Stimulated activated CD4-positive, alpha-beta T cell treated with anti-CD3 and anti-CD28 coated beads, Interleukin-1b, Interleukin-23, amount 100 ng/mL, for 4 hours (primary cell): ENCODE results near the gene MYL6B.
"Not testable (repeated sequence)": the region's sequence is repeated elsewhere in the genome, so short reads cannot be mapped to it uniquely, and the experiment has no call there.

Experiments
- DNase-seq, 2 donors: peaks; one replicate each; pipeline ENCODE4 v3.0.0-alpha.2; 2020; ENCODE audit warnings: low read depth in 2 of 2

MYL6B gene

GRCh38 chr12:56152756-56153677, 630 bp downstream of the MYL6B start:
- DNase-seq: no peak

- DNase-seq: no peak
These were observed 1.3 kb downstream of the MYL6B start for GRCh38 chr12:56153678-56154065.

GRCh38 chr12:56154246-56154771, 1.9 kb downstream of the MYL6B start:
- no peak for DNase-seq

GRCh38 chr12:56154818-56155217, 2.4 kb downstream of the MYL6B start:
- no peak for DNase-seq

GRCh38 chr12:56155256-56155845, 3.0 kb downstream of the MYL6B start:
- no peak for DNase-seq

GRCh38 chr12:56156464-56157200, 4.2 kb downstream of the MYL6B start:
- not testable (repeated sequence) for DNase-seq

GRCh38 chr12:56157201-56158028, 5.0 kb downstream of the MYL6B start:
- peak in 1 of 2 donors; percentile 41 for DNase-seq

- DNase-seq: peak; percentile 72 to 84
These were observed 5.9 kb downstream of the MYL6B start, which contains the start of gene MYL6 for GRCh38 chr12:56158029-56158925. TSS of gene MYL6 (plus strand) at chr12:56158359. CDS start at chr12:56158402, 43 bp downstream.

GRCh38 chr12:56158926-56159461, 6.6 kb downstream of the MYL6B start:
- DNase-seq: no peak

- no peak for DNase-seq
These were observed 7.2 kb downstream of the MYL6B start for GRCh38 chr12:56159482-56160192.

GRCh38 chr12:56160193-56160763, 7.9 kb downstream of the MYL6B start:
- DNase-seq: peak in 1 of 2 donors; percentile 32

- no peak for DNase-seq
These were observed 8.7 kb downstream of the MYL6B start for GRCh38 chr12:56160894-56161689.

- no peak for DNase-seq
These were observed 9.4 kb downstream of the MYL6B start for GRCh38 chr12:56161690-56162351.

- DNase-seq: no peak
These were observed 10.3 kb downstream of the MYL6B start for GRCh38 chr12:56162468-56163290.

GRCh38 chr12:56163533-56164344, 11.4 kb downstream of the MYL6B start:
- DNase-seq: no peak

- DNase-seq: no peak
These were observed 11.9 kb downstream of the MYL6B start for GRCh38 chr12:56164345-56164729.
